T-helper 22 cell (primary cell): ENCODE results near the gene ERICH2.

ENCODE experiments used
- DNase-seq: peaks from one replicate; pipeline ENCODE4 v3.0.0-alpha.2; 2020; ENCODE audit warnings: low read depth

ERICH2 gene

GRCh38 chr2:170817093-170818035 is 47.2 kb downstream of the ERICH2 start:
- DNase-seq = no peak

- no peak for DNase-seq
These were observed 48.0 kb downstream of the ERICH2 start for GRCh38 chr2:170818036-170818751.

GRCh38 chr2:170818752-170819470 is 48.7 kb downstream of the ERICH2 start:
- DNase-seq = no peak

GRCh38 chr2:170819680-170820664 is 49.8 kb downstream of the ERICH2 start:
- no peak for DNase-seq

GRCh38 chr2:170820757-170821530 is 50.8 kb downstream of the ERICH2 start:
- no peak for DNase-seq

GRCh38 chr2:170821531-170822289 is 51.5 kb downstream of the ERICH2 start:
- DNase-seq = no peak

GRCh38 chr2:170822290-170823087 is 52.3 kb downstream of the ERICH2 start:
- no peak for DNase-seq

- no peak for DNase-seq
These were observed 53.1 kb downstream of the ERICH2 start for GRCh38 chr2:170823088-170823897.

GRCh38 chr2:170823898-170824215 is 53.7 kb downstream of the ERICH2 start:
- no peak for DNase-seq

GRCh38 chr2:170824526-170825015 is 54.4 kb downstream of the ERICH2 start:
- DNase-seq = no peak

GRCh38 chr2:170827841-170828532 is 57.8 kb downstream of the ERICH2 start:
- no peak for DNase-seq

- no peak for DNase-seq
These were observed 58.3 kb downstream of the ERICH2 start for GRCh38 chr2:170828533-170828916.

GRCh38 chr2:170829036-170829435 is 58.9 kb downstream of the ERICH2 start:
- no peak for DNase-seq

GRCh38 chr2:170830166-170830565 is 60.0 kb downstream of the ERICH2 start:
- DNase-seq = no peak

GRCh38 chr2:170831115-170831514 is 60.9 kb downstream of the ERICH2 start:
- DNase-seq = no peak

GRCh38 chr2:170836027-170836426 is 65.8 kb downstream of the ERICH2 start:
- no peak for DNase-seq

- DNase-seq = no peak
These were observed 70.6 kb downstream of the ERICH2 start for GRCh38 chr2:170840717-170841210.
